ENCODE results near the gene NTM.

DNA sequence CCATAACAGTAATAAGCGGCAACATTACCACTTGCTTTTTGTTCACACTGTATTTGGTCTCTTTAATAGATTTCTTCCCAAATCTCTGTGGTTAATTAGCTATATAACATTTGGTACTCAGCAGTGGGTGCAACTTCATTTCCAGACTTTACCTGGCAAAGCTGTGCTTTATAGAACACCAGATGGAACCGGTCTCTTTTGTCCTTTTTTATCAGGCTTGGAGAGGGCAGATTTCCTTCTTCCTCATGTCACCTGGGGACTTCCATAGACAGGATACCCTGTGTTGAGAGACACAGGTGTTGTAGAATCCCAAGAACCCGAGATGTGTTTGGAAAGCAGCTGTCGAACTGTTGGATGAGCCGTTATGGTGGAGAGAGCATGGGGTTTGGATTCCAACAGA, 393.7 kb downstream of the NTM start:
- TF ChIP-seq, protein P1, sequence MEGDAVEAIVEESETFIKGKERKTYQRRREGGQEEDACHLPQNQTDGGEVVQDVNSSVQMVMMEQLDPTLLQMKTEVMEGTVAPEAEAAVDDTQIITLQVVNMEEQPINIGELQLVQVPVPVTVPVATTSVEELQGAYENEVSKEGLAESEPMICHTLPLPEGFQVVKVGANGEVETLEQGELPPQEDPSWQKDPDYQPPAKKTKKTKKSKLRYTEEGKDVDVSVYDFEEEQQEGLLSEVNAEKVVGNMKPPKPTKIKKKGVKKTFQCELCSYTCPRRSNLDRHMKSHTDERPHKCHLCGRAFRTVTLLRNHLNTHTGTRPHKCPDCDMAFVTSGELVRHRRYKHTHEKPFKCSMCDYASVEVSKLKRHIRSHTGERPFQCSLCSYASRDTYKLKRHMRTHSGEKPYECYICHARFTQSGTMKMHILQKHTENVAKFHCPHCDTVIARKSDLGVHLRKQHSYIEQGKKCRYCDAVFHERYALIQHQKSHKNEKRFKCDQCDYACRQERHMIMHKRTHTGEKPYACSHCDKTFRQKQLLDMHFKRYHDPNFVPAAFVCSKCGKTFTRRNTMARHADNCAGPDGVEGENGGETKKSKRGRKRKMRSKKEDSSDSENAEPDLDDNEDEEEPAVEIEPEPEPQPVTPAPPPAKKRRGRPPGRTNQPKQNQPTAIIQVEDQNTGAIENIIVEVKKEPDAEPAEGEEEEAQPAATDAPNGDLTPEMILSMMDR (IDR thresholded peaks at IDR 0.05; ENCODE audit: poor library complexity): no peak
- no peak for TF ChIP-seq EZH2 (IDR thresholded peaks at IDR 0.05; ENCODE audit: borderline replicate concordance)
- TF ChIP-seq EZH2phosphoT487 (IDR thresholded peaks at IDR 0.05; ENCODE audit: low read depth, severe bottlenecking, unreplicated experiment): no peak

All from hepatocyte (in vitro differentiated cells).